IPS-18c (cell line): Measurements from ENCODE around the gene E2F2.

Experiments used
- H3K4me3 ChIP-seq: 2 replicates; pipeline ENCODE4 v1.7.0; 2013; ENCODE audit warnings: low read depth, mild to moderate bottlenecking, low read length, moderate library complexity; ENCODE audit not compliant: insufficient read depth
- H3K9me3 ChIP-seq: one replicate; pipeline ENCODE4 v1.6.1; 2013; ENCODE audit warnings: mild to moderate bottlenecking, low read length, moderate library complexity; ENCODE audit not compliant: control insufficient read depth, insufficient read depth

Gene E2F2

GRCh38 chr1:23565776-23566175, 34.7 kb upstream of the E2F2 start:
- H3K4me3 ChIP-seq: no peak overlapping the region

DNA sequence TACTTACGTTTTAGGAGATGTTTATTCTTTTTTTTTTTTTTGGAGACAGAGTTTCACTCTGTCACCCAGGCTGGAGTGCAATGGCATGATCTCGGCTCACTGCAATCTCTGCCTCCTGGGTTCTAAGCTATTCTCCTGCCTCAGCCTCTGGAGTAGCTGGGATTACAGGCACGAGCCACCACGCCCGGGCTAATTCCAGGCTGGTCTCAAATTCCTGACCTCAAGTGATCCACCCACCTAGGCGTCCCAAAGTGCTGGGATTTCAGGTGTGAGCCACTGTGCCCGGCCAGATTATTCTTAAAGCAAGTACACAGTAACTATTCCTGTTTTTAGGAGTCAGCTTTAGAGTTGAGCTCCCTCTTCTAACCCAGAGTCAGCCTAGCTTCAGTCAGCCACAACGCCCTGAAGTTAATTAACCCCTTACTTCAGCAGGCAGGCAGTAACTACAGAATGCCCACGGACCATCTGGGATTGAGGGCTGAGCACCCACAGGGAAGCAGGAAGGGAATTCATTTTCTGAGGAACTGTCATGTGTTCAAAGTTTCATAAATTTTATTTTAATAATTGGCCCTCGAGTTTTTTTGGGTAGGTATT, 33.6 kb upstream of the E2F2 start:
- Histone ChIP-seq H3K9me3 (no peaks in the 10 kb centered on the region), H3K4me3 (no peak overlapping the region)

More at GRCh38 chr1:23565776-23566175, 34.7 kb upstream of the E2F2 start:
- no peaks in the 10 kb centered on the region for H3K9me3 ChIP-seq

DNA sequence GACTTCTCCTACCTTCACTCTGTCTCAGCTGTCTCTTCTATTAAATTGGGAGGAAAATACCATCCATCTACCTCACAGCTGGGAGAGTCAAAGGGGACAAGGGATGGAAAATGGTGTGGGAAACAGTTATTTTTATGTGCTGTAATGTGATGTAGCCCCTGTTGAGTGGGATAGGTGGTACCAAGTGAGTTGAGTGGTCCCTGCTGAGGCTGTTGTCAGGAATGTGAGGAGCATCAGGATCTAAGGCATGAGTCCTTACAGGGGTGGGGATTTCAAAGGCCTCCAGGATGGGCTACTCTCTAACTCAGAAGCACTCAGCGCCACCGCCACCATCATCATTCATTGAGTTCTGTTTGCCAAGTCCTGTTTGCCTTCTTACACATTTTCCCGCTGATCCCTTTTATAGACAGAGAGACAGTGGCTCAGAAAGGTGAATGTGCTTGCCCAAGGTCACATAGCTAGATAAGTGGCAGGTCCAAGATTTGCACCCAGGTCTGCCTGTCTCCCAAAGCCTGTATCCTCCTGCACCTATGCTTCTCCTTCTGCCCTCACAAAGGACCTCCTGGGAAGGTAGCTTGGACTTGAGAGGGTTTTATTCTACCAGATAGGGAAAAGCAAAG, 32.8 kb upstream of the E2F2 start:
- H3K4me3 ChIP-seq: no peak overlapping the region
- H3K9me3 ChIP-seq: no peaks in the 10 kb centered on the region

DNA sequence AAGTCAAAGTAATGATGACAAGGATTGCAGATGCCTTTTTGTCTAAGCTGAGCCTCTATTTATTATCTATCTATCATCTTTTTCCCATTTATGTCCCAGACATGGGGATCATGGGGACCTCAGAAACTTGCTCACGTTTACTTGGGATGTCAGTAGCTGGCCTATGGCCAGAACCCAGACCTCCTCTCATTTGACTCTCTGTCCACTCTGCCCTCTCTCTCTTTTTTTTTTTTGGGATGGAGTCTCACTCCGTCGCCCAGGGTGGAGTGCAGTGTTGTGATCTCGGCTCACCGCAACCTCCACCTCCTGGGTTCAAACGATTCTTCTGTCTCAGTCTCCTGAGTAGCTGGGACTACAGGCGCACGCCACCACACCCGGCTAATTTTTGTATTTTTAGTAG, 32.0 kb upstream of the E2F2 start:
- Histone ChIP-seq H3K9me3 (no peaks in the 10 kb centered on the region), H3K4me3 (no peak overlapping the region)

DNA sequence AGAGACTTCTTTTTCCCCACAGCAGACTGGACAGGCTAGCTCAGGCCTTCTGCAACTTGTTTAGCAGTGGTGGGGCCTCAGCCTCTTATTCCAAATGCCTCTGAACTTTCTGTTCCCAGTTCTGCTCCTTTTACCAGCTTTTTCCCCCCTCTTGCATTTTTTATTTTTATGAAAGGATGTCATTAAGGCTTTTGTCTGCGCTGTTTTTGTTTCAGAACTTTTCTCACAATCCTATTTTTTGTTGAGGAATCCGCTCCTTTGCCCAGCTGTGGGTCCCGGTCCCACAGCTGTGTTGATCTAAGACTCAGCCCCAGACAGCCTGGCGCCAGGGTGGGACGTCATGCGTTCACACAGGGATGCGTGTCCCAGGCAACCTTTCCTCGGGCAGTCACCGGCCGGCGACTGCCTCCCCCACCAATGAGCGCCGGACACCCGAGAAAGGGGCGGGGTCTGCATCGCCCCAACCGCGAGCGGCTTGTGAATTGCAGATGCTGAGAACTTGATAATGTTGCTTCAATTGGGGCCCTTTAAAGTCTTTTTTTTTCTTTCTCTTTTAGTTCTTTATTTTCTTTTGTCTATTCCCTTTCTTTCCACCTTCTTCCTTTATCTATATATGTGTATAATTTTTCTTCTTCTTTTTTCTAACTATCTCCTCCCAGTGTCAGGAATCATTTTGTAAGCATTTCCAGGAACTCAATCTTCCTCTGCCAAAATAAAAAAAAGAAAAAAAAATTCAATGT, 31.3 kb upstream of the E2F2 start:
- Histone ChIP-seq H3K9me3 (no peaks in the 10 kb centered on the region), H3K4me3 (no peak overlapping the region)

- H3K4me3 ChIP-seq: no peak overlapping the region
- no peaks in the 10 kb centered on the region for H3K9me3 ChIP-seq
These were observed 30.7 kb upstream of the E2F2 start for GRCh38 chr1:23561813-23562100.

- no peaks in the 10 kb centered on the region for H3K9me3 ChIP-seq
- no peak overlapping the region for H3K4me3 ChIP-seq
These were observed 30.2 kb upstream of the E2F2 start for GRCh38 chr1:23561076-23561812.

DNA sequence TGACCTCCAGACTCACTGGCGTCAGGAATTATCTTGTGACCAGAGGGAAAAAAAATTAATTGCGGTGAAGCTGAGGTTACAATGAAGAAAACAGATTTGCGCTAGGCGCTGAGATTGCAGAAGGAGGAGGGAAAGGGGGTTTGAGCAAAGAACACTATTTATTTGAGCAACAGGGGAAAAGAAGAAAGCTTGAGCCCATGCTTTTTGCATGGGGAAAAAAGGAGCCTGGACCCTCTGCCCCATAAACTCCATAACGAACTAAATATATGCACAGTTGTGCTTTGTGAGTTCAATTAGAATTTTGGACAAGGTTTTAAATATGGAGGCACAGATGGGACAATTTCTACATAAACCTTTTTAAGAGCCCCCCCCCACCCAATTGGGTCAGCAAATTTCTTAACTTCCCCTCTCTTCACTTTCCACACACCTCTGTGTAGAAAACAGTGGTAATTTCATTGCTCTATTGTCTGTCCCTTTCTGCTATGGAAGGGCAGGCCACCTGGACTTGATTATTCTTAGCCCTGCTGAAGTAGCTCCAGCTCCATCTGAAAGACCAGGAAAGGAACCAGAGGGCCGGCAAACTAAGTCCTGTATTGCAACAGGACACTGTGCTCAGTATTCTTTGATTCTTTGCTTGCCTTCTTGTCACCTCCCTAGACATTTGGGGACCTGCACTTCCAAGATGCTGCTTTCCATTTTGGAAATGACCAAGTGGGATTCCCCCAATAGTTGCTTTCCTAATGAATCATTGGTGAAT, 29.1 kb upstream of the E2F2 start:
- Histone ChIP-seq H3K9me3 (no peaks in the 10 kb centered on the region), H3K4me3 (peak overlapping the region; percentile 79; the same call in 1 of the 2 replicates)

DNA sequence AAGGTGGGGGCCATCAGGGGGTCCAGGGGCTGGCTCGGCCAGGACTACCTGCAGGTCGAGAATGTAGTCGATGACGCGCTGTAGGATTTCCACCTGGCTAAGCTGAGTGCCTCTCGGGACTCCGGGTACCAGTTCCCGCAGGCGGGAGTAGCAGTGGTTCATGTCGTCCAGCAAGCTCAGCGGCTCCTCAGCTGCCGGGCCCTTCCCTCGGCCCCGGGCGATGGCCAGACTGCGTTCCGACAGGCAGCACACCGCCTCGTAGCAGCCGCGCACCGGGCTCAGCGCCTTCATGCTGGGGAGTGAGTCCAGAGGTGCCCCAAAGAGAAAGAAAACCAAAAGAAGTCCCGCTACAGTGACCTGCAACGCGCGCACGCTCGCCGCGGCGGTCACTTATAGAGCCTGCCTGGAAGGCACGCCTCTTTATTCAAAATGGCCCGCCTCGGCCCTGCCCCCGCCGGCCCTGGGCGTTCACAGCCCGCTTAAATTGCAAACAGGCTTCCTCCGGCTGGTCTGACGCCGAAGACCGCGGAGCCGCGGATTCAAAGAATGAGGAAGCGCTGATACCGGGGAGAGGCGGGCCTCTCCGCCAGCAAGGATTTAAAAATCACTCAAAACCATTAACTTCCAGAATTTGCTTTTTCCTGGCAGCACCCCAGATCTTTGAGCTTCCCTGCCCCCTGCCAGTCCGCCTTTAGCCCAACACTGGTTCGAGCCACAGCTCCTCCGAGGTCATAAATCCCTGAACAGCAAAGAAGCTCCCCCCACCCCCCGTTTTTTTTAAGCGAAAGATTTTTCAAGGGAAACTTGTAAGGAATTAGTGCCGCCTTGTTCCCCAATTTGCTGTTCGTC, 28.3 kb upstream of the E2F2 start, which contains the start of gene ID3:
ID3 (minus strand) TSS at position 366 of the 849 bp plus-strand sequence; CDS start at position 291, 75 bp downstream.
- peak within 1 kb of the TSS; percentile 79 for H3K4me3 ChIP-seq

DNA sequence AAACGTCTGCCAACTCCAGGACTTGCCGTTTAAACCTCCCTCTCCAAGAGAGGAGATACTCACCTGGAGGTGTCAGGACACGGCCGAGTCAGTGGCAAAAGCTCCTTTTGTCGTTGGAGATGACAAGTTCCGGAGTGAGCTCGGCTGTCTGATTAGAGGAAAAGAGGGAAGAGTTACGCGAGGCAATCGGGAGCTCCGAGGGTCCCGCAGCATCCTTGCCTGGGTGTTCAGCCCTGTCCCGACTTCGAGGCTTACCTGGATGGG, 27.8 kb upstream of the E2F2 start:
- peak overlapping the region; percentile 79 for H3K4me3 ChIP-seq
- H3K9me3 ChIP-seq: no peaks in the 10 kb centered on the region

More for the DNA sequence above, 28.3 kb upstream of the E2F2 start, which contains the start of gene ID3:
- H3K9me3 ChIP-seq: no peaks in the 10 kb centered on the region

DNA sequence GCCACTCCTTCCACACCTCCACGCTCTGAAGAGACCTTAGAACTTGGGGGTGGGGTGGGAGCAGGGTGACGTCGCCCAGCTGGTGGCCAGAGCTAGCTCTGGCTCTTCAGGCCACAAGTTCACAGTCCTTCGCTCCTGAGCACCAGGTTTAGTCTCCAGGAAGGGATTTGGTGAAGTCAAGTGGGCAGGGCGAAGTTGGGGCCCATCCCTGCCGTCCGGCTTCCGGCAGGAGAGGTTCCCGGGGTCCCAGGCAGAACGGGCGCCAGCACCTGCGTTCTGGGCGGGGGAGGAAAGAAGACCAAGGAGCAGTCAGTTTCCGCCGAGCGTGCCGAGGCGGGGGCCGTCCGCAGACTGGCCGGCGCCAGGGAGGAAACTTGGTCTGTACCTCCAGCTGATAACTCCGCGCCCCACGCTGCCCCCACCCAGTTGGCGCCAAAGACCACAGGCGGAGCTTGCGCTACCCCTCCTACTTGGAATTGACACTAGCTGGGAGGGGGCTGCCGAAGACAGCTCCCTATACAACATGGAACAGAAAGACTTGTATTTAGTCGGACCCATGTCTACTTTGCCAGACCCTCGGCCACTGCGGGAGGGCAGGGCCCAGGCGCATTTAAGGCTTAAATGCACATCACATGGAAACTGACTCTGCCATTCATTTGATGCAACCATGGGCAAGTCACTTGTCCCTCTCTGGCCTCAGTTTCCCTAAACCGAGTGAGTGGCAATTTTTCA, 27.3 kb upstream of the E2F2 start:
- no peaks in the 10 kb centered on the region for H3K9me3 ChIP-seq
- peak overlapping the region; percentile 79 for H3K4me3 ChIP-seq

GRCh38 chr1:23557471-23558124, 26.6 kb upstream of the E2F2 start:
- Histone ChIP-seq H3K4me3 (peak overlapping the region; percentile 79), H3K9me3 (no peaks in the 10 kb centered on the region)

DNA sequence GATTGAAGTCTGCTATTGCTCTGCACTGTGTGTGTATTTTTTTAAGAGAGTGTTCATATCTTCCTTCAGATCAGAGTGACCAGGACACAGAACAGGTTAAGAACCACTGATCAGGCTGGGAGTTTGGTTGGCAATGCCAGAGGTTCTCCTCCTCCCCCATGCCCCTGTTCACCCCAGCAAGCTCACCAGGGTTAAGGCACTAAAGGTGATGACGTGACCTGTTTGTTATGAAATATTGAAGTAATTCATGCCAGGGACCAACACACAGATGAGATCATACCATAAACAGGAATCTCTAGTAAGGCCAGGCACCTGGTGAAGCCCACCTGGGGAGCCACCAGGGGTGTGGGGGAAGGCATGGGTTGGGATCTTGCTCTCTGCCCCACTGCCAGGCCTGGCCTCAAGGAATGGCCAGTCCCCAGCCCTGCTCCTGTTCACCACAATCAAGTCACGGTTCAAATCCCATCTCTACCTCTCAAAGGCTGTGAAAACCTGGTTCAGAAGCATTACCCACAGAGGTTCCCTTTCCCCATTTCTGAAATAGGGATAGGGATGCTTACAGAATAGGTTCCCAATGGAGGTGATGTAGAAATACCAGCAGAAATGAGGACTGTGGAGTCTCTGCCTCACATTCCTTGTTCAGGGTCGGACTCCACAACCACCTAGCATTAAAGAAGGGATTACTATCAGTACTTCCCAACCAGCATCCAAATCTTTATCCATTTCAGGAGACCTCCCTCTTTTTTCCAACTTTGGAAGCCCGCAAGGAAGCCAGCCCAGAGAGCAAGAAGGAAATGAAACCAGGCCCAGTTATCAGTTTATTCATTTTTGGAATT, 25.8 kb upstream of the E2F2 start:
- Histone ChIP-seq H3K4me3 (peak overlapping the region; percentile 79; the same call in 1 of the 2 replicates), H3K9me3 (no peaks in the 10 kb centered on the region)

GRCh38 chr1:23555986-23556634, 25.1 kb upstream of the E2F2 start:
- Histone ChIP-seq H3K9me3 (no peaks in the 10 kb centered on the region), H3K4me3 (no peak overlapping the region; the same call in 1 of the 2 replicates)
